Fibroblast of villous mesenchyme (primary cell): ENCODE measurements around the gene UTF1. TPM values are rescaled to one million over a fixed set of nuclear protein-coding genes. Genes with fewer than 3 reads are reported as not detected.

ENCODE experiments used
- DNase-seq: peaks from one replicate; pipeline ENCODE4 v3.0.0-alpha.2; 2010; ENCODE audit warnings: low read depth
- H3K4me3 ChIP-seq: 2 replicates; pipeline ENCODE4 v1.5.1; 2011; ENCODE audit warnings: low read depth, mild to moderate bottlenecking, low read length
- total RNA-seq: library from RNA; depleted of rRNA; stranded (reverse); fragments of >200 nt; gene quantifications from 2 replicates; pipeline ENCODE4 v1.2.3, GENCODE V29; 2012
- TF ChIP-seq, protein P1 (sequence below): IDR thresholded peaks from 2 replicates; pipeline ENCODE4 v1.5.1; 2012; ENCODE audit warnings: low read depth, mild to moderate bottlenecking, low read length; ENCODE audit not compliant: insufficient read depth

UTF1 gene
- total RNA-seq, 1 donor = not detected

DNA sequence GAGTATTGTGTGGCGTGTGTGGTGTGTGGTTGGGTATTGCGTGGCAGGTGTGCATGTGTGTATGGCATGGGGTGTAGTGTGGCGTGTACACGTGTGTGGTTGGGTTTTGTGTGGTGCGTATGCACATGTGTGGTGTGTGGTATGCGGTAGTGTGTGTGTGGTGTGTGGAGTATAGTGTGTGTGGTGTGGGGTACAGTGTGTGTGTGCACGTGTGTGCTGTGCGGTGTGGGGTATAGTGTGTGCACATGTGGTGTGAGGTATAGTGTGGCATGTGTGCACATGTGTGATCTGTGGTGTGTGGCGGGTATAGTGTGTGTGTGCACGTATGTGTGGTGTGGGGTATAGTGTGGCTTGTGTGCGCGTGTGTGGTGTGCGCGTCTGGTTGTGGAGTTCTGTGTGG lies 20.9 kb upstream of the UTF1 start:
- no peak for DNase-seq
- TF ChIP-seq, protein P1, sequence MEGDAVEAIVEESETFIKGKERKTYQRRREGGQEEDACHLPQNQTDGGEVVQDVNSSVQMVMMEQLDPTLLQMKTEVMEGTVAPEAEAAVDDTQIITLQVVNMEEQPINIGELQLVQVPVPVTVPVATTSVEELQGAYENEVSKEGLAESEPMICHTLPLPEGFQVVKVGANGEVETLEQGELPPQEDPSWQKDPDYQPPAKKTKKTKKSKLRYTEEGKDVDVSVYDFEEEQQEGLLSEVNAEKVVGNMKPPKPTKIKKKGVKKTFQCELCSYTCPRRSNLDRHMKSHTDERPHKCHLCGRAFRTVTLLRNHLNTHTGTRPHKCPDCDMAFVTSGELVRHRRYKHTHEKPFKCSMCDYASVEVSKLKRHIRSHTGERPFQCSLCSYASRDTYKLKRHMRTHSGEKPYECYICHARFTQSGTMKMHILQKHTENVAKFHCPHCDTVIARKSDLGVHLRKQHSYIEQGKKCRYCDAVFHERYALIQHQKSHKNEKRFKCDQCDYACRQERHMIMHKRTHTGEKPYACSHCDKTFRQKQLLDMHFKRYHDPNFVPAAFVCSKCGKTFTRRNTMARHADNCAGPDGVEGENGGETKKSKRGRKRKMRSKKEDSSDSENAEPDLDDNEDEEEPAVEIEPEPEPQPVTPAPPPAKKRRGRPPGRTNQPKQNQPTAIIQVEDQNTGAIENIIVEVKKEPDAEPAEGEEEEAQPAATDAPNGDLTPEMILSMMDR = no peak
- H3K4me3 ChIP-seq = no peak overlapping the region

DNA sequence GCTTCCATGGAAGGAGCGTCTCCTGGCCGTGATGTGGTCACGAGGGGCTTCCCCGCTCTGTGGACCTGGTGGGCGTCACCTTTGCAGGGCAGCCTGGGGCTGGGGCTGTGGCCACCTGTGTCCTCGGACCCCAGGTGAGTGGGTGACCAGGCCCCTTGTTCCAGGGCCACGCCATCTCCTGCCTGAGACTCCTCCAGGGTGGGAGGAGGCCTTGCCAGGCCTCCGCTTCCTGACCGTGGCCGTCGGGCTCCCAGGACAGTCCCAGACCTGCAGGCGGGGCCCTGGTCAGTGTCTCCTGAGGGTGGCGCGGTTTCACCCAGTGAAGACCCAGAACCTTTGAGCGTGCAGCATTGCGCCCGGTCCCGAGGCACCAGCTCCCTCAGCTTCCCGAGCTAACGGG lies 20.4 kb upstream of the UTF1 start:
- no peak for DNase-seq

DNA sequence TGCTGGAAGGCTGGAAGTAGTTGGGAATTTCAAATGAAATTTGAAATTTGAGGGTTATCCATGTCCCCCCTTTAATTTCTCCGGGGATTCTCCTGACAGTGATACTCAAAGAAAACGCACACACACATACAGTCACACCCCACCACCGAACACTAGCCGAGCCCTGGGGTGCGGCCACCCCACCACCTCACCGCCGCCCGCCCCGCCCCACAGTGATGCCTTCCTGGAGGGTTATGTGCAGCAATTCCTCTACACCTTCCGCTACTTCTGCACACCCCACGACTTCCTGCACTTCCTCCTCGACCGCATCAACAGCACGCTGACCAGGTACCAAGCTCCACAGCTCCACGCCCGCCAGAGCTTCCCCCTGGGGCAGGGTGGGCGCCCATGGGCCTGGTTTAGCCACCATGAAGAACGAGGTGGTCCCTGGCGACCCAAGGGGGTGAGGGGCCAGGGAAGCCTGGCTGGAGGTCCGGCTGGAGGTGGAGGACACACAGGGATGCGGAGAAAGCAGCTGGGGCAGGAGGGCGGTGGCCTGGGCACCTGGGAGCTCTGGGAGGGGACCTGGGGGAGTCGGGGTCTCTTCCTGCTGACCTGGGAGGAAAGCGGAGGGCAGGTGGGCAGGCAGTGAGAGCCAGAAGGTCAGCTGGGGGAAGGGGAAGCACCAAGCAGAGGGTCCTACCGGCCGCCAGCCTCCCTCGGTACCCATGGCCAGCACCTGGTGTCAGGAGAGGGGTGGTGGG lies 19.4 kb upstream of the UTF1 start:
- no peak for DNase-seq
- TF ChIP-seq, protein P1 = no peak
- no peak overlapping the region for H3K4me3 ChIP-seq

More for the DNA sequence above, 20.4 kb upstream of the UTF1 start:
- no peak overlapping the region for H3K4me3 ChIP-seq
- TF ChIP-seq, protein P1 = no peak

DNA sequence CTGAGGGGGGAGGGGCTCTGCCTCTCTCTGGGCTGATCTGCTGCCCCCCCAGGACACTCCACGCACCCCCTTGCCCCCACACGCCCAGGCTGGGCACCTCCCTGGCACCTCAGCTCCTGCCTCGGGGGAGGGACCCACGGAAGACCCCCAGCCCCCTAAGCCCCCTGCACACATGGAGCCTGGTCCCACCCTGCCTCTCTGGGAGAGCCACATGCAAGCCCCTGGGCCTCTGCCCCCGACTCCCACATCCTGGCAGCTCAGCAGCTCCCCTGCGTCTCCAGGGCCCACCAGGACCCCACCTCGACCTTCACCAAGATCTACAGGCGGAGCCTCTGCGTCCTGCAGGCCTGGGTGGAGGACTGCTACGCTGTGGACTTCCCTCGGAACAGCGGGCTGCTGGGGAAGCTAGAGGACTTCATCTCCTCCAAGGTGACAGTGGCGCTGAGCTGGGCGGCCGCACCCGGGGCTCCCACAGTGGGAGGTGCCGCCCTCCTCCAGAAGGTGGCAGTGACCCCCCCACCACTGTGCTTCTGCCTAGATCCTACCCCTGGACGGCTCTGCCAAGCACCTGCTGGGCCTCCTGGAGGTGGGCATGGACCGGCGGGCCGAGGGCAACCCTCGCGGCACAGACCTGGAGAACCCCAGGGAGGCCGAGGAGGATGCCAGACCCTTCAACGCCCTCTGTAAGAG lies 18.7 kb upstream of the UTF1 start:
- TF ChIP-seq, protein P1 = no peak
- H3K4me3 ChIP-seq = no peak overlapping the region
- DNase-seq = no peak

DNA sequence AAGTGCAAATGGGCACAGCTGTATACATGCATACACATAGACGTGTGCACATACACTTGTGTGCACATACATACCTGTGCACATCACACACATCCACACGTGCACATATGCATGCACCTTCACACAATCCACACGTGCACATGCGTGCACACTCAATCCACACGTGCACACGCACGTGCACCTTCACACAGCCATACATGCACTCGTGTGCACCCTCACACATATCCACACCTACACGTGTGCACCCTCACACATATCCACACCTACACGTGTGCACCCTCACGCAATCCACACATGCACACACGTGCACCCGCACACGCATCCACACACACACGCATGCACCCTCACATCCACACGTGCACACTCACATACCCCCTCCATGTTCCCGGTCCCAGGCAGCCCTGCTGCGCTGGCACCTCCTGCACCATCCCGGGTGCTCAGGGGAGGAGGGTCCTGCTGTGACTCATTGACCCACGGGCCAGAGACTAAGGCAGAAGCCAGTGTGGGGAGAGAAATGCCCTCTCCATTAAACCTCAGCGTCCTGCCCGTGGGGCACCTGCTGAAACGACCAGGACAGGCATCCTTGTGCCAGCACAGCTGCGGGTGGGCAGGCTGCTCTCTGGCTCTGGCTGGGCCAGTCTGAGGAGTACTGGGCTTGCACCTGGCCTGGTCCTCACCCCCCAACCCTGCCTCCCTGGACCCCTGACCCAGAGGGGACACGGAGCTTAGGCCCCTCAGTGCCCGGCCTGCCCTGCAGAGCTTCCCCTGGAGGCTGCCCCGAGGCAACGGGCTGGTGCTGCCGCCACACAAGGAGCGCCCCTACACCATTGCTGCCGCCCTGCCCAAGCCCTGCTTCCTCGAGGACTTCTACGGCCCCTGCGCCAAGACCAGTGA lies 17.8 kb upstream of the UTF1 start:
- no peak overlapping the region for H3K4me3 ChIP-seq
- DNase-seq = no peak
- TF ChIP-seq, protein P1 = no peak

DNA sequence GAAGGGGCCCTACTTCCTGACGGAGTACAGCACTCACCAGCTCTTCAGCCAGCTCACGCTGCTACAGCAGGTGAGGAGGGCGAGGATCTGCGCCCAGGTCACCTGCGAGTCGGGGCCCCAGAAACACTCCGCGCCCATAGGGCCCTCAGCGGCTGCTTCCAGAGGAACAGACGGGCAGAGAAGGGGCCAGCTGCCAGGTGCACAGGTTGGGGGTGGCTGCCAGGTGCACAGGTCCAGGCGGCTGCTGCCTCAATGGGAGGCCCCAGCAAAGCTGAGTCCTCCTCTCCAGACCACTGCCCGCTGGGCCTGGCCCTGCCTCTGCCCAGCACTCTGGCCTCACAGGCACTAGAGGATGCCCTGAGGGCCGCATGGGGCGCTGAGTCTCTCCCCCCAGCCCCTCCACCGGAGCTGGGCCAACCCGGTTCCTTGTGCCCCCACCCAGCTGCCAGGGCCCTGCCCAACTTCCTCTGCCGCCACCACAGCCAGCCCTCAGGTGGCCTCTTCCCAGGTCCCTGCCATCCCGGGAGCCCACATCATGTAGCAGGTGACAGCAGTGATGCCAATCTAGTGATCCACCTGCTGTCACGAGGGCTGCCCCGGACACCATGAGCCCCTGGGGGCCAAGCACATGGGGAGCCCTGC lies 17.0 kb upstream of the UTF1 start:
- no peak for DNase-seq
- no peak overlapping the region for H3K4me3 ChIP-seq
- TF ChIP-seq, protein P1 = no peak
